WTC11 (cell line): Measurements from ENCODE around the gene YIF1A. TPM values are rescaled to one million over a fixed set of nuclear protein-coding genes. Genes with fewer than 3 reads are reported as not detected.

Source experiments
- ATAC-seq: fragments of 200-7000 bp; cut with Tn5 transposase; 2 replicates; pipeline ENCODE4 v1.10.0; 2021; ENCODE audit warnings: mild to moderate bottlenecking, moderate library complexity
- CTCF ChIA-PET: fragments of 300-600 bp; sonication (Branson Sonifier 250); formaldehyde crosslinking; loops from one replicate; lab custom pipeline; 2021; ENCODE audit warnings: antibody characterized with exemption; lab: Charles Lee
- POLR2A ChIA-PET: fragments of 350-600 bp; sonication (Branson Sonifier 250); formaldehyde crosslinking; loops from one replicate; lab custom pipeline; 2021; ENCODE audit warnings: antibody characterized with exemption; lab: Charles Lee
- DNase-seq: peaks from one replicate; pipeline ENCODE4 v3.0.0; 2021; ENCODE audit warnings: low spot score
- H3K27ac Mint-ChIP-seq: 2 replicates; pipeline ENCODE4 v1.8.0; 2021; ENCODE audit warnings: mixed read lengths
- H3K27me3 Mint-ChIP-seq: 2 replicates; pipeline ENCODE4 v1.8.0; 2021; ENCODE audit warnings: low read depth, mild to moderate bottlenecking, moderate library complexity, mixed read lengths
- H3K36me3 Mint-ChIP-seq: 2 replicates; pipeline ENCODE4 v1.8.0; 2021; ENCODE audit warnings: mixed read lengths
- H3K4me1 Mint-ChIP-seq: 2 replicates; pipeline ENCODE4 v1.8.0; 2022; ENCODE audit warnings: mixed read lengths
- H3K4me3 Mint-ChIP-seq: 2 replicates; pipeline ENCODE4 v1.8.0; 2021; ENCODE audit warnings: mild to moderate bottlenecking, moderate library complexity, mixed read lengths
- H3K9me3 Mint-ChIP-seq: 2 replicates; pipeline ENCODE4 v1.8.0; 2021; ENCODE audit warnings: mixed read lengths
- AR ChIP-seq: fragments of 250-450 bp; sonication (Bioruptor Pico); IDR thresholded peaks from 2 replicates; pipeline ENCODE4 v1.9.0; 2021; ENCODE audit warnings: mild to moderate bottlenecking
- ATF1 ChIP-seq: sonication (generic); formaldehyde crosslinking; IDR thresholded peaks from 2 replicates; pipeline ENCODE4 v1.8.1; 2023; ENCODE audit warnings: mild to moderate bottlenecking, moderate library complexity, missing genetic modification reagents
- ATF2 ChIP-seq: sonication (generic); formaldehyde crosslinking; IDR thresholded peaks from 2 replicates; pipeline ENCODE4 v1.8.1; 2022; ENCODE audit warnings: low read depth, missing genetic modification reagents, borderline replicate concordance
- CBFB ChIP-seq: sonication (generic); formaldehyde crosslinking; IDR thresholded peaks from 2 replicates; pipeline ENCODE4 v1.8.1; 2022; ENCODE audit warnings: mild to moderate bottlenecking, low read depth, missing genetic modification reagents
- CREM ChIP-seq: sonication (generic); formaldehyde crosslinking; IDR thresholded peaks from 2 replicates; pipeline ENCODE4 v1.8.1; 2022; ENCODE audit warnings: mild to moderate bottlenecking, missing genetic modification reagents, moderate library complexity
- ELF4 ChIP-seq: sonication (generic); formaldehyde crosslinking; IDR thresholded peaks from 2 replicates; pipeline ENCODE4 v1.8.1; 2022; ENCODE audit warnings: low read depth, mild to moderate bottlenecking, moderate library complexity, missing genetic modification reagents
- EMX1 ChIP-seq: fragments of 250-450 bp; sonication (Bioruptor Pico); IDR thresholded peaks from 2 replicates; pipeline ENCODE4 v1.8.0; 2021; ENCODE audit warnings: mild to moderate bottlenecking
- FOXK1 ChIP-seq: sonication (generic); formaldehyde crosslinking; IDR thresholded peaks from 2 replicates; pipeline ENCODE4 v1.8.0; 2022; ENCODE audit warnings: mild to moderate bottlenecking, moderate library complexity, missing genetic modification reagents
- GABPB1 ChIP-seq: sonication (generic); formaldehyde crosslinking; IDR thresholded peaks from 2 replicates; pipeline ENCODE4 v1.8.1; 2023; ENCODE audit warnings: mild to moderate bottlenecking, missing genetic modification reagents
- GRHL2 ChIP-seq: fragments of 250-450 bp; sonication (Bioruptor Pico); IDR thresholded peaks from 2 replicates; pipeline ENCODE4 v1.8.0; 2022; ENCODE audit warnings: mild to moderate bottlenecking, moderate library complexity; ENCODE audit not compliant: insufficient replicate concordance, severe bottlenecking
- GTF2I ChIP-seq: fragments of 250-450 bp; sonication (Bioruptor Pico); conservative IDR thresholded peaks from 2 replicates; pipeline ENCODE4 v1.4.0; 2021; ENCODE audit warnings: mild to moderate bottlenecking
- NR1H2 ChIP-seq: sonication (generic); formaldehyde crosslinking; IDR thresholded peaks from 2 replicates; pipeline ENCODE4 v1.9.0; 2021; ENCODE audit warnings: mild to moderate bottlenecking, moderate library complexity, missing genetic modification reagents
- OVOL2 ChIP-seq: fragments of 250-450 bp; sonication (Bioruptor Pico); IDR thresholded peaks from 2 replicates; pipeline ENCODE4 v1.9.0; 2021; ENCODE audit warnings: mild to moderate bottlenecking, borderline replicate concordance
- RELA ChIP-seq: sonication (generic); formaldehyde crosslinking; IDR thresholded peaks from 2 replicates; pipeline ENCODE4 v1.8.1; 2022; ENCODE audit warnings: missing genetic modification reagents, mild to moderate bottlenecking, borderline replicate concordance
- SOX15 ChIP-seq: fragments of 250-450 bp; sonication (Bioruptor Pico); IDR thresholded peaks from 2 replicates; pipeline ENCODE4 v1.9.0; 2021; ENCODE audit warnings: mild to moderate bottlenecking
- TEAD4 ChIP-seq: sonication (generic); formaldehyde crosslinking; IDR thresholded peaks from 2 replicates; pipeline ENCODE4 v1.8.0; 2022; ENCODE audit warnings: mild to moderate bottlenecking, missing genetic modification reagents
- ZMAT4 ChIP-seq: fragments of 250-450 bp; sonication (Bioruptor Pico); IDR thresholded peaks from 2 replicates; pipeline ENCODE4 v1.9.0; 2021; ENCODE audit warnings: mild to moderate bottlenecking
- ZNF138 ChIP-seq: sonication (generic); formaldehyde crosslinking; conservative IDR thresholded peaks from 2 replicates; pipeline ENCODE4 v1.8.1; 2022; ENCODE audit warnings: mild to moderate bottlenecking, moderate library complexity, missing genetic modification reagents
- total RNA-seq: library from RNA; stranded (reverse); gene quantifications from 3 replicates; pipeline ENCODE4 v1.2.3, GENCODE V29; 2021
- TF ChIP-seq, protein P1 (sequence below): sonication (generic); formaldehyde crosslinking; IDR thresholded peaks from 2 replicates; pipeline ENCODE4 v1.8.1; 2023; ENCODE audit warnings: mild to moderate bottlenecking, missing genetic modification reagents, borderline replicate concordance
- TF ChIP-seq, protein P2 (sequence below): sonication (generic); formaldehyde crosslinking; IDR thresholded peaks from 2 replicates; pipeline ENCODE4 v1.8.1; 2022; ENCODE audit warnings: mild to moderate bottlenecking, missing genetic modification reagents, moderate library complexity, borderline replicate concordance
- TF ChIP-seq, protein P3 (sequence below): sonication (generic); formaldehyde crosslinking; IDR thresholded peaks from 2 replicates; pipeline ENCODE4 v1.8.1; 2022; ENCODE audit warnings: low read depth, mild to moderate bottlenecking, moderate library complexity, missing genetic modification reagents, borderline replicate concordance

The YIF1A gene
- total RNA-seq, 1 experiment from 2014 or later, result 86.9 TPM

DNA sequence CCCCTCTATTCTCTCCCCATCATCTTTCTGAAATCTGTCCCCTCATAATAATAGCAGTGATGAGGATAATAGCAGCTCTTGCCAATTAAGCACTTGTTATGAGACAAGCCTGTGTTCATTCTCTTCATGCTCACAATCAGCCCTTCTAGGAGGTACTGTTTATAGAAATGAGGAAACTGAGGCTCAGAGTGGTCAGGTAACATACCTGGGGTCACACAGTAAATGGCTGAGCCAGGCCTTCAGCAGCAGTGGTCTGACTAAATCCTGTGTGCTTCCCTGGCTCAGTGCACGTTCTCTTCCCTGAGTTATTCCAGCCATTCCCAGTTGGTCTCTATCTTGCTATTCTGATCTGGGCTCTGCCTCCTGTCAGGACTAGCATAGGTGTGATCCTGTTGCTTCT lies 14.7 kb downstream of the YIF1A start:
- TF ChIP-seq ZNF138 (no peak), GRHL2 (no peak), ATF1 (CRISPR knock-in tag) (no peak), ZMAT4 (CRISPR knock-in tag) (no peak), AR (no peak), GABPB1 (no peak), EMX1 (no peak), ATF2 (CRISPR knock-in tag) (no peak)
- peaks cover 30% of the 10 kb centered on the region for H3K36me3 Mint-ChIP-seq
- no peak overlapping the region for H3K4me3 Mint-ChIP-seq
- ChIA-PET CTCF (interaction anchor here (3.0 kb wide), 1 partner anchor 9 kb away, joined by 9 read pairs; no protein-coding TSS in a partner anchor), POLR2A (no interaction called here)
- peaks cover 9% of the 10 kb centered on the region; the same call in 1 of the 2 replicates for H3K4me1 Mint-ChIP-seq
- no peaks in the 10 kb centered on the region for H3K9me3 Mint-ChIP-seq
- no peak for DNase-seq
- ATAC-seq, result no peak
- H3K27me3 Mint-ChIP-seq, result peaks cover 4% of the 10 kb centered on the region
- no peak overlapping the region for H3K27ac Mint-ChIP-seq

DNA sequence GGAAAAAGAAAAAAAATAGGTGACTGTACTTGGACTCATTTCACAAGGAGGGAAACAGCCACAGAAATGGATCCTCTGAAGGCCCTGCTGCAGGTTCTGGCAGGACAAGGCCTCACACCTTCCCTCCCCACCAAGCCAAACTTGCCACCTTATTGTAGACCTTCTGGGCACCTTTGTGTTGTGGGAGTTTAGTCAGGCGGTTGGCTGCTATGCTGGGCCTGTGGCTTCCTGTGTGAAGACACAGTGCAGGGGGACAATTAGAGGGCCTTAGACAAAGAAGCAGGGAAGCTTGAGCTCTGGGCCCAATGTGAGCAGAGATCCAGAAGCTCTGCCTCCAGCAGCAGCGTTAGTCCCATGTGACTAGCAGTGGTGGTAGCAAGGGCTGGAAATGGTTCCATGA lies 16.3 kb downstream of the YIF1A start:
- no peaks in the 10 kb centered on the region for H3K9me3 Mint-ChIP-seq
- TF ChIP-seq OVOL2 (CRISPR knock-in tag) (no peak), GABPB1 (no peak), FOXK1 (CRISPR knock-in tag) (no peak), TEAD4 (CRISPR knock-in tag) (no peak), CBFB (CRISPR knock-in tag) (no peak), ELF4 (CRISPR knock-in tag) (no peak)
- H3K27me3 Mint-ChIP-seq, result no peaks in the 10 kb centered on the region; the same call in 1 of the 2 replicates
- DNase-seq (no peak), ATAC-seq (no peak)
- peaks cover 7% of the 10 kb centered on the region; the same call in 1 of the 2 replicates for H3K4me1 Mint-ChIP-seq
- no peak overlapping the region for H3K4me3 Mint-ChIP-seq
- H3K27ac Mint-ChIP-seq, result no peak overlapping the region
- POLR2A ChIA-PET, result no interaction called here
- H3K36me3 Mint-ChIP-seq, result peaks cover 30% of the 10 kb centered on the region
- CTCF ChIA-PET, result interaction anchor here (1.4 to 3.0 kb wide), 2 partner anchors 10 to 39 kb away, joined by 4 to 9 read pairs; no protein-coding TSS in a partner anchor

DNA sequence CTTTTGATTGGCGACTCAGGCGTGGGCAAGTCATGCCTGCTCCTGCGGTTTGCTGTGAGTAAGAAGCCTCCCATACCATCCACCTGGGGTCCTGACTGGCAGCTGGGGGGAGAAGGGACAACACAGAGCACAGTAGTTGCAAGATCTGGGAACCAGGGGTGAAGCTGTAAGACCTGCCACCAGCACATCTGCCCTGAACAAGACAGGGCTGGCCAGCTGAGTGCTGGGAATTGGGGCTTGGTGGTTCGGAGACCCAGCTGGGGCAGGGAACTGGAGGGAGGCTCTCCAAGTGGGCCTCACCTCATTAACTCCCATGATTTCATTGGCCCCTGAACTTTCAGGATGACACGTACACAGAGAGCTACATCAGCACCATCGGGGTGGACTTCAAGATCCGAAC lies 17.1 kb downstream of the YIF1A start:
- Mint-ChIP-seq H3K9me3 (no peaks in the 10 kb centered on the region), H3K4me3 (no peak overlapping the region), H3K4me1 (peaks cover 12% of the 10 kb centered on the region), H3K36me3 (peaks cover 32% of the 10 kb centered on the region), H3K27me3 (no peaks in the 10 kb centered on the region; the same call in 1 of the 2 replicates), H3K27ac (no peak overlapping the region)
- no peak for ATAC-seq
- CTCF ChIA-PET, result interaction anchor here (0.7 to 3.0 kb wide), 2 partner anchors 11 to 476 kb away, joined by 3 to 9 read pairs; no protein-coding TSS in a partner anchor
- DNase-seq, result no peak
- POLR2A ChIA-PET, result no interaction called here
- TF ChIP-seq GTF2I (CRISPR knock-in tag) (no peak), ZMAT4 (CRISPR knock-in tag) (no peak), NR1H2 (no peak), SOX15 (CRISPR knock-in tag) (no peak), TEAD4 (CRISPR knock-in tag) (no peak), RELA (CRISPR knock-in tag) (no peak), CREM (CRISPR knock-in tag) (no peak)
- TF ChIP-seq, protein P1, sequence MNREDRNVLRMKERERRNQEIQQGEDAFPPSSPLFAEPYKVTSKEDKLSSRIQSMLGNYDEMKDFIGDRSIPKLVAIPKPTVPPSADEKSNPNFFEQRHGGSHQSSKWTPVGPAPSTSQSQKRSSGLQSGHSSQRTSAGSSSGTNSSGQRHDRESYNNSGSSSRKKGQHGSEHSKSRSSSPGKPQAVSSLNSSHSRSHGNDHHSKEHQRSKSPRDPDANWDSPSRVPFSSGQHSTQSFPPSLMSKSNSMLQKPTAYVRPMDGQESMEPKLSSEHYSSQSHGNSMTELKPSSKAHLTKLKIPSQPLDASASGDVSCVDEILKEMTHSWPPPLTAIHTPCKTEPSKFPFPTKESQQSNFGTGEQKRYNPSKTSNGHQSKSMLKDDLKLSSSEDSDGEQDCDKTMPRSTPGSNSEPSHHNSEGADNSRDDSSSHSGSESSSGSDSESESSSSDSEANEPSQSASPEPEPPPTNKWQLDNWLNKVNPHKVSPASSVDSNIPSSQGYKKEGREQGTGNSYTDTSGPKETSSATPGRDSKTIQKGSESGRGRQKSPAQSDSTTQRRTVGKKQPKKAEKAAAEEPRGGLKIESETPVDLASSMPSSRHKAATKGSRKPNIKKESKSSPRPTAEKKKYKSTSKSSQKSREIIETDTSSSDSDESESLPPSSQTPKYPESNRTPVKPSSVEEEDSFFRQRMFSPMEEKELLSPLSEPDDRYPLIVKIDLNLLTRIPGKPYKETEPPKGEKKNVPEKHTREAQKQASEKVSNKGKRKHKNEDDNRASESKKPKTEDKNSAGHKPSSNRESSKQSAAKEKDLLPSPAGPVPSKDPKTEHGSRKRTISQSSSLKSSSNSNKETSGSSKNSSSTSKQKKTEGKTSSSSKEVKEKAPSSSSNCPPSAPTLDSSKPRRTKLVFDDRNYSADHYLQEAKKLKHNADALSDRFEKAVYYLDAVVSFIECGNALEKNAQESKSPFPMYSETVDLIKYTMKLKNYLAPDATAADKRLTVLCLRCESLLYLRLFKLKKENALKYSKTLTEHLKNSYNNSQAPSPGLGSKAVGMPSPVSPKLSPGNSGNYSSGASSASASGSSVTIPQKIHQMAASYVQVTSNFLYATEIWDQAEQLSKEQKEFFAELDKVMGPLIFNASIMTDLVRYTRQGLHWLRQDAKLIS, result no peak
- TF ChIP-seq, protein P2, sequence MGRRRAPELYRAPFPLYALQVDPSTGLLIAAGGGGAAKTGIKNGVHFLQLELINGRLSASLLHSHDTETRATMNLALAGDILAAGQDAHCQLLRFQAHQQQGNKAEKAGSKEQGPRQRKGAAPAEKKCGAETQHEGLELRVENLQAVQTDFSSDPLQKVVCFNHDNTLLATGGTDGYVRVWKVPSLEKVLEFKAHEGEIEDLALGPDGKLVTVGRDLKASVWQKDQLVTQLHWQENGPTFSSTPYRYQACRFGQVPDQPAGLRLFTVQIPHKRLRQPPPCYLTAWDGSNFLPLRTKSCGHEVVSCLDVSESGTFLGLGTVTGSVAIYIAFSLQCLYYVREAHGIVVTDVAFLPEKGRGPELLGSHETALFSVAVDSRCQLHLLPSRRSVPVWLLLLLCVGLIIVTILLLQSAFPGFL (CRISPR knock-in tag), result no peak
- TF ChIP-seq, protein P3, sequence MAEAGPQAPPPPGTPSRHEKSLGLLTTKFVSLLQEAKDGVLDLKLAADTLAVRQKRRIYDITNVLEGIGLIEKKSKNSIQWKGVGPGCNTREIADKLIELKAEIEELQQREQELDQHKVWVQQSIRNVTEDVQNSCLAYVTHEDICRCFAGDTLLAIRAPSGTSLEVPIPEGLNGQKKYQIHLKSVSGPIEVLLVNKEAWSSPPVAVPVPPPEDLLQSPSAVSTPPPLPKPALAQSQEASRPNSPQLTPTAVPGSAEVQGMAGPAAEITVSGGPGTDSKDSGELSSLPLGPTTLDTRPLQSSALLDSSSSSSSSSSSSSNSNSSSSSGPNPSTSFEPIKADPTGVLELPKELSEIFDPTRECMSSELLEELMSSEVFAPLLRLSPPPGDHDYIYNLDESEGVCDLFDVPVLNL (CRISPR knock-in tag), result no peak
